Suprapubic skin (tissue), 4 donors: ENCODE data around the gene CNBP.

Experiments
- CTCF ChIP-seq, 2 donors: fragments of 200-600 bp in 1 of 2; fragments of 450-650 bp in 1 of 2; sonication (generic) in 1 of 2; IDR thresholded peaks; one replicate each; pipeline ENCODE4 v1.5.1; 2016 to 2019; ENCODE audit warnings: antibody characterized with exemption in 2 of 2, mild to moderate bottlenecking in 1 of 2, moderate library complexity in 1 of 2
- EP300 ChIP-seq: sonication (generic); formaldehyde crosslinking; IDR thresholded peaks from one replicate; pipeline ENCODE4 v1.6.1; 2017; ENCODE audit warnings: antibody characterized with exemption
- POLR2AphosphoS5 ChIP-seq, 3 donors: sonication (generic); formaldehyde crosslinking; IDR thresholded peaks; one replicate each; pipeline ENCODE4 v1.6.1; 2017; ENCODE audit warnings: antibody characterized with exemption in 3 of 3

GRCh38 chr3:129226374-129226773 is 42.7 kb upstream of the CNBP start:
- TF ChIP-seq CTCF (IDR thresholded peaks at IDR 0.05): no peak
- TF ChIP-seq EP300: no peak
- TF ChIP-seq POLR2AphosphoS5 (IDR thresholded peaks at IDR 0.05): no peak
